Right hindlimb (tissue), 1 donor: ENCODE measurements around the gene VIT.
A peak's percentile ranks its signal among the peaks of the same experiment; 100 is the strongest.

Source experiments
- DNase-seq: peaks from one replicate; pipeline ENCODE4 v3.0.0-alpha.2; 2018

The VIT gene

GRCh38 chr2:36711741-36712314 lies 15.3 kb downstream of the VIT start:
- DNase-seq: no peak

GRCh38 chr2:36713310-36713709 lies 16.8 kb downstream of the VIT start:
- DNase-seq: no peak

GRCh38 chr2:36716111-36716510 lies 19.6 kb downstream of the VIT start:
- DNase-seq: no peak

DNA sequence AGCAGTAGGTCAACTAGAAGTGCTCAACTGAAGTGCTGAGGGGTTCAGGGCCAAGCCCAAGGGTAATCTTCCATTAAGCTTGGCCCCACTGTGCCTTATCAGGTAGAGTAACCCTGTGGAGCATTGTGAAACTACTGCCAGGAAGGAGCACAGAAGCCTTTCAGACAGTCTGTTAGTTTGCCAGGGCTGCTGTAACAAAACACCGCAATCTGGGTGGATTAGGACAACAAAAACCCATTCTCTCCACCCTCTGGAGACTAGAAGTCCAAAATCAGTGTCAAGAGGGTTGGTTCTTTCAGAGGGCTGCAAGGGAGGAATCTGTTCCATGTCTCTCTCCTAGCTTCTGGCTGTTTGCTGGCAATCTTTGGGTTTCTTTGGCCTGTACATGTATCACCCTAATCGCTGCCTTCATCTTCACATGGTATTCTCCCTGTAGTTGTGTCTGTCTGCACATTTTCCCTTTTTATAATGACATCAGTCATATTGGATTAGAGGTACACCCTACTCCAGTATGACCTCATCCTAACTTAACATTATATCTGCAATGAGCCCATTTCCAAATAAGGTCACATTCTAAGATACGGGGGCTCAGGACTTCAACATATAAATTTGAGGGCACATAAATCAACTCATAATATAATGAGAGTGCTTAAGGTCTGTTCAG lies 21.2 kb downstream of the VIT start:
- DNase-seq: no peak

GRCh38 chr2:36727550-36727949 lies 31.0 kb downstream of the VIT start:
- DNase-seq: no peak

GRCh38 chr2:36729067-36729466 lies 32.6 kb downstream of the VIT start:
- no peak for DNase-seq

GRCh38 chr2:36731941-36732672 lies 35.6 kb downstream of the VIT start:
- DNase-seq: peak; percentile 68

- no peak for DNase-seq
Observed at GRCh38 chr2:36732673-36733036, 36.1 kb downstream of the VIT start.

DNA sequence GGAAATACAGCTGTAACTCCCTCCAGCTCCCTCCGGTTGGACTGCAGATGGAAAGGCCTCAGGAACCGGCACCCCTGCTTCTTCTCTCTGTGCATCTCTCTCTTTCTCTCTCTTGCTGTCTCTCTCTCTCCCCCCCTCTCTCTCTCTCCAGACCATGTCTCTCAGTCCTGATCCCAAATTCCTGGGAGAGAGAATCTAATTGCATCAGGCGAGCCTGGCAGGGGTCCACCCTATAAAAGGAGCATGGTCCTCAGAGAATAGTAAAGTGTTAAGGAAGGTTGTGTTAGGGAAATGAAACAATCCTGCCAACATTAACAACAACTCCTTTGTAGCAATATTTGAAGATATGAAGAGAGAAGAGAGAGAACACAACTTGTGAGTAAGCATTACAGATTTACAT lies 36.7 kb downstream of the VIT start:
- no peak for DNase-seq

- DNase-seq: no peak
Observed at GRCh38 chr2:36734304-36734703, 37.8 kb downstream of the VIT start.

GRCh38 chr2:36737131-36737750 lies 40.7 kb downstream of the VIT start:
- no peak for DNase-seq

GRCh38 chr2:36740061-36740460 lies 43.6 kb downstream of the VIT start:
- peak; percentile 38 for DNase-seq

- peak; percentile 64 for DNase-seq
Observed at GRCh38 chr2:36741188-36741837, 44.8 kb downstream of the VIT start.

GRCh38 chr2:36743954-36744353 lies 47.4 kb downstream of the VIT start:
- DNase-seq: no peak

- no peak for DNase-seq
Observed at GRCh38 chr2:36748166-36748565, 51.7 kb downstream of the VIT start.

DNA sequence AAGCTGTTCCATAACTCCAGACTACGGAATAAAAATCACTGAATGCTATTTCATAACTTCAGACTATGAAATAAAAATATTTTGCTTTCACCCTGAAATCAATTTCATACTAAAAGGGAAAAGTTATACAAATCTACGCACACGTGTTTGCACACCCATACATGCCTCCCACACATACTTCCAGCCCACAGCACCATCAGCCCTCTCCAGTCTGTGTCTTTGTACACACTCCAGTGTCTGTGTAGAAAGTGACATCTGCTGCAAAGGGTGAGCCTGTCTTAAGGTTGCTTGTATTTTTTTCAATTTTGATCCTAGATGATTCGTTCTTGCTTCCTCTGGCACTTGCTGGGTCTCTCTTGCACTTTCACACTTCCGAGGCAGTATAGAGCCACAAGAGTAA lies 53.6 kb downstream of the VIT start:
- no peak for DNase-seq

GRCh38 chr2:36753706-36754221 lies 57.3 kb downstream of the VIT start:
- no peak for DNase-seq

GRCh38 chr2:36754578-36754977 lies 58.1 kb downstream of the VIT start:
- DNase-seq: no peak

DNA sequence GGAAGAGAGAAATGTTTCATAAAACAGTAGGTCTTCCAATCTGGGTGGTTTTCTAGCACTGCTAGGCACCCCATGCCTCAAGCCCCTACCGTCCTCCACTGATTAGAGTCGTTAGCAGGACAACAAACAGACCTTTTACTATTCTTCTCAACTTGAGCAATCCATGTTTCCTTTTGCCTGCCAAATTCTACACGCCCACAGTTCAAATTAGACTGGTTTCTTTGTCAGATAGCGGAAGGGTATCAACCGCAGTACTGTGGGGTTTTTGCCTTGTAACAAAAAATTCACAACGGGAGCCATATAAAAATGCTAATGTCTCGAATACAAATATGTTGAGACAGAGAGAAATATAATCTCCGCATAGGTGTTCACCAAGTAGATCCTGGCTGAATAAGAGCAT lies 59.9 kb downstream of the VIT start:
- no peak for DNase-seq

DNA sequence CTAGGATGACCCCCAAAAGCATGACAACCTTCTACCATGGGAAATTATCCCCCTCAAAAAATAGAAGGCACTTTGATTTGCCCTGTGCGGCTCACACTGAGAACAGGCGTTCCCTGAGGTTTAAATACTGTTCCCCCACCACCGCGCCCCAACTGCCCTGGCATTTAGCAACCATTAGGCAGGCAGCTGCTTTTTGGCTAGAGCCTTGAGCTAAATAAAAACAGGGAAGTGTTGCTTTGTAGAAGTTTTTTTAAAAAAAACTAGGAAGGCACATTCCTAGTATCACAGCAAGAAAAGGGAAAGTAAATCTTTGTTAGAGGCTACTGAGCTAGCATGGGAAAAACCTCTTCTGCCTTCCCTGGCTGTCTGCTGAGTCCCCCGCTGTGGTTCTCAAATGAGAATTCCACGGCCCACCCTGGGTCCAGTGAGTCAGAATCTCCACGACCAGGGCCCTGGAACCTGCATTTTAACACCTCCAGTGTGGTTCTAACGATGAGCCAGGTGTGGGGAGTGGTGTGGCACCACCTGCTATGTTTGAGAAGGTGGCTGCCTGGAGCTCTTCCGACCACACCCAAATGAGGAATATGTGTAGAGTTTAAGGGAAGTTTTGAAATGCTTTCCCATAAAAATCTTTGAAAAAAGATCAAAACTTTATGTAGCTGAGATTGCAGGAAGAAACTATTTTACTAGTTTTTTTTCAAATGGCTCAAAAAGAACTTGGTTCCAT lies 66.4 kb downstream of the VIT start:
- no peak for DNase-seq

GRCh38 chr2:36769106-36769505 lies 72.6 kb downstream of the VIT start:
- DNase-seq: no peak

- DNase-seq: no peak
Observed at GRCh38 chr2:36770542-36771287, 74.2 kb downstream of the VIT start.
